AG10803 (cell line): ENCODE data around the gene UGT2B7.
"Not testable (repeated sequence)": the region's sequence is repeated elsewhere in the genome, so short reads cannot be mapped to it uniquely, and the experiment has no call there.

Experiments
- DNase-seq: peaks from one replicate; pipeline ENCODE4 v3.0.0; 2010; ENCODE audit warnings: low read depth
- H3K4me3 ChIP-seq: 2 replicates; pipeline ENCODE4 v1.5.1; 2011; ENCODE audit warnings: mild to moderate bottlenecking, low read length, control low read depth
- TF ChIP-seq, protein P1 (sequence below): conservative IDR thresholded peaks from 2 replicates; pipeline ENCODE4 v1.5.1; 2011; ENCODE audit warnings: mild to moderate bottlenecking, low read length, control low read depth, inconsistent platforms

UGT2B7 gene

DNA sequence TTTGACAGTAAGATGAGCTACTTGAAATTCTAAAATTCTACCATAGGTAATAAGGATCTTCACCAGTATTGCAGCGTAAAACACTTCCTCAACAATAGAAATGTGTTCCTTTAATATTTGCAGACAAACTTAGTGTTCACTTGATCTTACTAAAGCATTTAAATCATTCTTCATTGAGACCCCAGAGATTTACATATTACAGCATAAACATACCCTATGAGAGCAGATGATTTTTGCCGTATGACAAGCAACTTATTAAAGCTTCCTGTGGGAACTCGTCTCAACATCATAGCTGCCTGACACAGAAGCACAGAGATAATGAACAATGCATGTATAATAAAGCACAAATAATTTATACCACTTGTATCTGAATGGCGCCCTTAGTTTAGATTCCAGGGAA, 3.6 kb downstream of the UGT2B7 start:
- no peak for DNase-seq
- no peak overlapping the region for H3K4me3 ChIP-seq
- TF ChIP-seq, protein P1, sequence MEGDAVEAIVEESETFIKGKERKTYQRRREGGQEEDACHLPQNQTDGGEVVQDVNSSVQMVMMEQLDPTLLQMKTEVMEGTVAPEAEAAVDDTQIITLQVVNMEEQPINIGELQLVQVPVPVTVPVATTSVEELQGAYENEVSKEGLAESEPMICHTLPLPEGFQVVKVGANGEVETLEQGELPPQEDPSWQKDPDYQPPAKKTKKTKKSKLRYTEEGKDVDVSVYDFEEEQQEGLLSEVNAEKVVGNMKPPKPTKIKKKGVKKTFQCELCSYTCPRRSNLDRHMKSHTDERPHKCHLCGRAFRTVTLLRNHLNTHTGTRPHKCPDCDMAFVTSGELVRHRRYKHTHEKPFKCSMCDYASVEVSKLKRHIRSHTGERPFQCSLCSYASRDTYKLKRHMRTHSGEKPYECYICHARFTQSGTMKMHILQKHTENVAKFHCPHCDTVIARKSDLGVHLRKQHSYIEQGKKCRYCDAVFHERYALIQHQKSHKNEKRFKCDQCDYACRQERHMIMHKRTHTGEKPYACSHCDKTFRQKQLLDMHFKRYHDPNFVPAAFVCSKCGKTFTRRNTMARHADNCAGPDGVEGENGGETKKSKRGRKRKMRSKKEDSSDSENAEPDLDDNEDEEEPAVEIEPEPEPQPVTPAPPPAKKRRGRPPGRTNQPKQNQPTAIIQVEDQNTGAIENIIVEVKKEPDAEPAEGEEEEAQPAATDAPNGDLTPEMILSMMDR: no peak

DNA sequence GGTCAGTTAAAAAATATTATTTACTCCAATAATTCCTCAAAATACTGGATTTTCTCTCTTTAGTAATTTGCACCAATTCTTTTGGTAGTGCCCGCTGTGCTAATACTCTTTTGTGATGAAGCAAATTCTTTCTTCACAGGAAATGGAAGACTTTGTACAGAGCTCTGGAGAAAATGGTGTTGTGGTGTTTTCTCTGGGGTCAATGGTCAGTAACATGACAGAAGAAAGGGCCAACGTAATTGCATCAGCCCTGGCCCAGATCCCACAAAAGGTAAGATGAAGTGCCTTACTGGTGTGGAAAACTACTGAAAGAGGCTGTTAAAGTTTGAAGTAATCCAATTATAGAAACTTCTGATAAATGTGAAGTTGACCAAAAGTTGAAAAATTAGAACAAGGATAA, 6.4 kb downstream of the UGT2B7 start:
- H3K4me3 ChIP-seq, DNase-seq: not testable (repeated sequence)

DNA sequence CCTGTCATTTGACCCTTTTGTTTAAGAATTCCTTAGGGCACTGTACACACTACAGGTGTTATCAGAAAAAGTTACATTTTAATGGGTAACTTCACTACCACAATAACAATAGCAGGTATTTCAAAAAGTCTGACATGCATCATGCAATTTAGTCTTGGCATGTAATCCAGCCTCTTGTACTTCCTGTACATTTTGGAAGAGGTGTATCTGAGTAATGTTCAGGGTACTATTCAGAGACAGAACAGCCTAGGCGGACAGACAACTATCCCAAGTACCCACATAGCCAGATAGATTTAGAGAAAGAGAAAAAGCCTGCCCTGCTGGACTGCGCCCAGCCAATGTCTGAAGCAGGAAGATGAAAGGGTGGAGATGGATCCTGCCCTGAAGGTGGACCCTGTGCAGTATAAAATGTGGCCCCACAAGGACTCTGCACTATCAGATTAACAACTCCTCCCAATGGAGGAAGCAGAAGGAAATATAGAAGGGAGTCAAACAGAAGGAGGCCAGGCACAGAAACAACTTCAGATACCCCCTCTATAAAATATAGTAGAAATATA, 8.5 kb downstream of the UGT2B7 start:
- TF ChIP-seq, protein P1: no peak
- no peak for DNase-seq
- H3K4me3 ChIP-seq: no peak overlapping the region

DNA sequence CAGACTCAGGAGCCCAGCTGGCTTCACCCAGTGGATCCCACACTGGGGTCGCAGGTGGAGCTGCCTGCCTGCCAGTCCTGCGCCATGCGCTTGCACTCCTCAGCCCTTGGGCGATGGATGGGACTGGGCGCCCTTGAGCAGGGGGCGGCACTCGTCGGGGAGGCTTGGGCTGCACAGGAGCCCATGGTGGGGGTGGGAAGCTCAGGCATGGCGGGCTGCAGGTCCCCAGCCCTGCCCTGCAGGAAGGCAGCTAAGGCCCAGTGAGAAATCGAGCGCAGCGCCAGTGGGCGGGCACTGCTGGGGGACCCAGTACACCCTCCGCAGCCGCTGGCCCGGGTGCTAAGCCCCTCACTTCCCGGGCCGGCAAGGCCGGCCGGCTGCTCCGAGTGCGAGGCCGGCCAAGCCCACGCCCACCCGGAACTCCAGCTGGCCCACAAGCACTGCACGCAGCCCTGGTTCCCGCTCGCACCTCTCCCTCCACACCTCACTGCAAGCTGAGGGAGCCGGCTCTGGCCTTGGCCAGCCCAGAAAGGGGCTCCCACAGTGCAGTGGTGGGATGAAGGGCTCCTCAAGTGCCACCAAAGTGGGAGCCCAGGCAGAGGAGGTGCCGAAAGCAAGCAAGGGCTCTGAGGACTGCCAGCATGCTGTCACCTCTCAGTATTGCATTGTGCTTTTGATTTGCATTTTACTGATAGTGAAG, 19.0 kb downstream of the UGT2B7 start:
- H3K4me3 ChIP-seq, DNase-seq: not testable (repeated sequence)

DNA sequence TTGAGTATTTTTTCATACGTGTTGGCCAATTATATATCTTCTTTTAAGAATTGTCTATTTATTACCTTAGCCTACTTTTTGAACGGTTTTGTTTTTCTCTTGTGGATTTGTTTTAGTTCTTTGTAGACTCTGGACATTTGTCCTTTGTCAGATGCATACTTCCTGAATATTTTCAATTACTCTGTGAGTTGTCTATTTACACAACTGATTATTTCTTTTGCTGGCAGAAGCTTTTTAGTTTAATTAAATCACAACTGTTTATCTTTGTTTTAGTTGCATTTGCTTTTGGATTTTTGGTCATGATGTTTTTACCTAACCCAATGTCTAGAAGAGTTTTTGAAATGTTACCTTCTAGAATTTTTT, 19.6 kb downstream of the UGT2B7 start:
- no peak for DNase-seq
- TF ChIP-seq, protein P1: no peak
- H3K4me3 ChIP-seq: no peak overlapping the region

DNA sequence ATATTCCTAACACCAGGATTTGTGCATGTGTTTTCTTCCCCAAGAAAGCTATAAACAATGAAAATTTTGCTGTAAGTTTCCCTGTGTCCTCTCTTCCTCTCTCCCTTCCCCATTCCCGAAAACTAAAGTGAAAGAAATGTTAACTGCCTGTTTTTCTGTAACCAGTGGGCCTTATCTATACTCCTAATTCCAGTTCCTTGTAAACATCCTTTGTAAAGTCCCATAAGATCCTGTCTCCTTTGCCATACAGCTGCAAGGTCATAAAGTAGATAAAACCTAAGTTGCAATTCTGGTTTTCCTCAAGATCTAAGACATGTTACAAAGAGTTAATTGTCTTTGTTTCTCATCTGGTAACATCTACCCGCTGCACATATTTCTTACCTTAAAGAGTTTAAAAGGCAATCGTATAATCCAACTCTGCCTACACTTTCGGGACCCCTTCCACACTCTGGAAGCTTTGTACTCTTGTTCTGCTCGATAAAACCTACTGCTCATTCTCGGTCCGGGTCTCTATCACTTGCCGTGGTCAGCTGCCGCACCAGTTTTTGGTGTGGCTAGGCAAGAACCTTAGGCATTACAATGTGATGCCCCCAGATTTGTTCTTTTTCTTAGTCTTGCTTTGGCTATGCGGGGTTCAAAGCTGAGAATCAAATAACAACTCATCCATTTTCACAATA, 20.5 kb downstream of the UGT2B7 start:
- DNase-seq: no peak
- TF ChIP-seq, protein P1: no peak
- H3K4me3 ChIP-seq: no peak overlapping the region

DNA sequence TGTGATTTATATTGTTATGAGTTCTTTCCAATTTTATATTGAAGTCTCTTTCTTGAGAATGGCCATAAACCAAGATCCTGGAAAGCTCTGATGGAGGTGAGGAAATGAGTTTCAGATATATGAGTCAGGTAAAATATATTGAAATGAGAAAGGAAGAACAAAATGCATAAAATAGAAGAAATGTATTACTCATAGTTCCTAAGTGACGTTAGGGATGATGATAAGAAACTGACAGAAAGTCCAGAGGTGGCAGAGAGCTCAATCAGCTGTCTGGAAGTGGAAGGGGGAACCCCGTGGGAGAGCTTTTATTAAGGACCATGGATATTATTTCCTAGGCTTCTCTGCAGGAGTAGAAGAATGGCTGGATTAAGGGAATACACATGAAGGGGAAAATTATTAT, 24.6 kb downstream of the UGT2B7 start:
- DNase-seq: no peak
- TF ChIP-seq, protein P1: no peak

DNA sequence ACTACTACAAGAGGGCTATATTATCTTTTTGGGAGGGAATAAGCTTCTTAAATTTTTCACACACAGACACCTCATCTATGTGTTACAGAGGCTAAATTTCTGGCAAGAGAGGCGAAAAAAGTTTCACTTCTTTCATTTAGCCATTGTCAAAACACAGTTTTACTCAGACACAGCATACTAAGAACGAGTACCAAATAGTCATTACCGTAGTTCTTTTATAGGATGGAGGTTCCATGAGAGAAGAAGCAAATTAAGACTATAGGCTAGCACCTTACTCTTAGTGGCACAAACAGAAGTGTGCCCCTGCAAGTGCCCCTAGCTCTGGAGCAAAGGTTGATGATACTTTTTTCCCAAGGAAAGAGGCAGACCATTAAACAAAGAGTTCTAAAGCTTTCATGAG, 26.2 kb downstream of the UGT2B7 start:
- TF ChIP-seq, protein P1: no peak
- no peak overlapping the region for H3K4me3 ChIP-seq
- DNase-seq: no peak

More for the DNA sequence above, 24.6 kb downstream of the UGT2B7 start:
- H3K4me3 ChIP-seq: no peak overlapping the region
